Measurements from ENCODE around the gene VDAC2.
"Not testable (repeated sequence)": the region's sequence is repeated elsewhere in the genome, so short reads cannot be mapped to it uniquely, and the experiment has no call there.

- not testable (repeated sequence) for TF ChIP-seq CTCF, POLR2A (IDR thresholded peaks at IDR 0.05)
These were observed 7.5 kb upstream of the VDAC2 start for GRCh38 chr10:75203046-75203620.

All from esophagus squamous epithelium (tissue), 4 donors.